Measurements from ENCODE around the gene LRRC18.

DNA sequence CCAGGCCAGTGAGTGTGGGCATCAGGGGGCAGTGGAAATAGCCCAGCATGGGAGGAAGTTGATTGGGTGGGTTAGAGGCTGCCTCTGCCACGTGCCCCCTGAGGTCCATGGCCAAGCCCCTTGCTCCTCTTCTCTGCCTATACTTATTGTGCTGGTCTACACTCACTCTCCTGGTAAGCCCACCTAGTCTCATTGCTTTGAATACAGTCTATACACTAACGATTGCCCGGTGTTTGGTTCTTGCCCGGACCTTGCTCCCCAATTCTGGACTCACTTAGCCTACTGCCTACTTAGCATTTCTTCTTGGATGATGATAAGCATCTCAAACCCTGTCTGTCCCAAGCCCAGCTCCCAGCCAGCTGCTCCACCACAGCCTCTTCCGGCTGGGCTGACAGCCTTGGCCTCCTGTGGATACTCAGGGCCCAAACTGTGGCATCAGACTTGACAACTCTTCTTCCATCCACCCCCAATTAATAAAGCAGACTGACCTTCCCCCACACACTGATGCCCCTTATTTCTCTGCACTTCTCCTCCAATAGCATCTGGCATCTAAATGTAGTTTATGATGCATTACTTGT, 10.1 kb downstream of the LRRC18 start:
- TF ChIP-seq CTCF (IDR thresholded peaks at IDR 0.05; ENCODE audit: low read depth, low read length) (no peak), EZH2phosphoT487 (IDR thresholded peaks at IDR 0.05; ENCODE audit: low read depth) (no peak)
